ENCODE measurements around the gene CHCHD1. TPM values are rescaled to one million over a fixed set of nuclear protein-coding genes. Genes with fewer than 3 reads are reported as not detected.
"Not testable (repeated sequence)": the region's sequence is repeated elsewhere in the genome, so short reads cannot be mapped to it uniquely, and the experiment has no call there.

The CHCHD1 gene
- total RNA-seq, 2 experiments from 2014 or later: 23.0 to 24.8 TPM

GRCh38 chr10:73828161-73828560, 46.3 kb downstream of the CHCHD1 start:
- POLR2A ChIA-PET: no interaction called here
- H3K36me3 Mint-ChIP-seq: peaks cover 7% of the 10 kb centered on the region

GRCh38 chr10:73829090-73829489, 47.2 kb downstream of the CHCHD1 start:
- H3K36me3 Mint-ChIP-seq: not testable (repeated sequence)

More at GRCh38 chr10:73828161-73828560, 46.3 kb downstream of the CHCHD1 start:
- no peak for ATAC-seq (ENCODE audit: low read depth)
- no peaks in the 10 kb centered on the region for H3K4me1 Mint-ChIP-seq
- no peak overlapping the region for H3K4me3 Mint-ChIP-seq
- no peaks in the 10 kb centered on the region for H3K9me3 Mint-ChIP-seq
- no peaks in the 10 kb centered on the region for H3K27me3 Mint-ChIP-seq
- no peak for DNase-seq
- no peak overlapping the region for H3K27ac Mint-ChIP-seq

More at GRCh38 chr10:73829090-73829489, 47.2 kb downstream of the CHCHD1 start:
- DNase-seq; POLR2A ChIA-PET; H3K4me3 Mint-ChIP-seq; H3K27ac Mint-ChIP-seq; ATAC-seq (ENCODE audit: low read depth); H3K9me3 Mint-ChIP-seq; H3K4me1 Mint-ChIP-seq; H3K27me3 Mint-ChIP-seq: not testable (repeated sequence)

Other genes starting within 250 kb of the CHCHD1 start
- 1 to 10 TPM; 3.4 to 4.1 TPM for gene USP54, start 190.7 kb upstream of the CHCHD1 start, total RNA-seq
- gene MYOZ1, start 140.6 kb upstream of the CHCHD1 start, total RNA-seq: not detected
- not detected for gene SYNPO2L, start 126.0 kb upstream of the CHCHD1 start, total RNA-seq
- gene AGAP5, start 83.9 kb upstream of the CHCHD1 start, total RNA-seq: 10 to 100 TPM; 10.2 to 11.3 TPM
- 10 to 100 TPM; 96.3 to 96.7 TPM for gene SEC24C, start 37.7 kb upstream of the CHCHD1 start, total RNA-seq
- gene ZSWIM8, start 3.6 kb downstream of the CHCHD1 start, total RNA-seq: 10 to 100 TPM; 93.4 to 95.2 TPM
- gene NDST2, start 29.6 kb downstream of the CHCHD1 start, total RNA-seq: 10 to 100 TPM; 80.1 to 82.0 TPM
- 10 to 100 TPM; 48.6 to 53.5 TPM for gene CAMK2G, start 92.5 kb downstream of the CHCHD1 start, total RNA-seq
- under 1 TPM; 0.61 to 0.62 TPM for gene PLAU, start 129.1 kb downstream of the CHCHD1 start, total RNA-seq
- 10 to 100 TPM; 15.6 to 18.5 TPM for gene VCL, start 216.1 kb downstream of the CHCHD1 start, total RNA-seq

Data from activated naive CD8-positive, alpha-beta T cell treated with anti-CD3 and anti-CD28 coated beads, Interleukin-2, amount 10 ng/mL, durations not matched to agents 7 days and 5 days (primary cell).